GM06990 (cell line): ENCODE data around the gene HIP1.

Source experiments
- DNase-seq: peaks from one replicate; pipeline ENCODE4 v3.0.0-alpha.2; 2011; ENCODE audit not compliant: insufficient read length; ENCODE audit errors: extremely low read depth
- H3K27me3 ChIP-seq: replicated peaks from 2 replicates; pipeline ENCODE4 v1.6.0; 2011; ENCODE audit warnings: low read length; ENCODE audit not compliant: control insufficient read depth, insufficient read depth
- H3K36me3 ChIP-seq: 2 replicates; pipeline ENCODE4 v1.5.1; 2011; ENCODE audit warnings: low read length; ENCODE audit not compliant: control insufficient read depth, insufficient read depth
- H3K4me3 ChIP-seq: replicated peaks from 2 replicates; pipeline ENCODE4 v1.5.1; 2011; ENCODE audit warnings: low read depth, mild to moderate bottlenecking, control low read depth, low read length
- TF ChIP-seq, protein P1 (sequence below): IDR thresholded peaks from 2 replicates; pipeline ENCODE4 v1.5.1; 2011; ENCODE audit warnings: low read length, control low read depth, mild to moderate bottlenecking, inconsistent platforms; ENCODE audit not compliant: insufficient read depth, poor library complexity, severe bottlenecking

The HIP1 gene

DNA sequence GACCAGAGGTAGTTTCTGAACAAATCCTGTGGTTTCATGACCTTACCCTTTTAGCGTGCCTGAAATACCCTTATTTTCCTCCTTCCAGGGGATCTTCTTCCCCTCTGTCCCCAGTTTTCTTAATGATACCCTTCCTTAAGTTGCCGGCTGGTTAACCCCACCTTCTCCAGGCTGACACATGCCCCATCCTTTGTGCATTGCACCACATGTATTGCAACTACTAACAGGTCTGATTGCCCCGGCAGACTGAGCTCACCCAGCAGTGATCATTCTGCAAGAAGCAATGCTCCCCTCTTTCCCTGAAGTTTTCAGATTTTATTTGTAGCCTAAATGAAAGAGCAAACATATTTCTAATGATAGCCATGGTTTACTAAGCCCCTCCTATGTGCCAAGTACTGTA lies 108.2 kb downstream of the HIP1 start:
- Histone ChIP-seq H3K4me3 (no peak overlapping the region), H3K27me3 (no peaks in the 10 kb centered on the region), H3K36me3 (no peaks in the 10 kb centered on the region)
- DNase-seq: no peak
- TF ChIP-seq, protein P1, sequence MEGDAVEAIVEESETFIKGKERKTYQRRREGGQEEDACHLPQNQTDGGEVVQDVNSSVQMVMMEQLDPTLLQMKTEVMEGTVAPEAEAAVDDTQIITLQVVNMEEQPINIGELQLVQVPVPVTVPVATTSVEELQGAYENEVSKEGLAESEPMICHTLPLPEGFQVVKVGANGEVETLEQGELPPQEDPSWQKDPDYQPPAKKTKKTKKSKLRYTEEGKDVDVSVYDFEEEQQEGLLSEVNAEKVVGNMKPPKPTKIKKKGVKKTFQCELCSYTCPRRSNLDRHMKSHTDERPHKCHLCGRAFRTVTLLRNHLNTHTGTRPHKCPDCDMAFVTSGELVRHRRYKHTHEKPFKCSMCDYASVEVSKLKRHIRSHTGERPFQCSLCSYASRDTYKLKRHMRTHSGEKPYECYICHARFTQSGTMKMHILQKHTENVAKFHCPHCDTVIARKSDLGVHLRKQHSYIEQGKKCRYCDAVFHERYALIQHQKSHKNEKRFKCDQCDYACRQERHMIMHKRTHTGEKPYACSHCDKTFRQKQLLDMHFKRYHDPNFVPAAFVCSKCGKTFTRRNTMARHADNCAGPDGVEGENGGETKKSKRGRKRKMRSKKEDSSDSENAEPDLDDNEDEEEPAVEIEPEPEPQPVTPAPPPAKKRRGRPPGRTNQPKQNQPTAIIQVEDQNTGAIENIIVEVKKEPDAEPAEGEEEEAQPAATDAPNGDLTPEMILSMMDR: no peak

DNA sequence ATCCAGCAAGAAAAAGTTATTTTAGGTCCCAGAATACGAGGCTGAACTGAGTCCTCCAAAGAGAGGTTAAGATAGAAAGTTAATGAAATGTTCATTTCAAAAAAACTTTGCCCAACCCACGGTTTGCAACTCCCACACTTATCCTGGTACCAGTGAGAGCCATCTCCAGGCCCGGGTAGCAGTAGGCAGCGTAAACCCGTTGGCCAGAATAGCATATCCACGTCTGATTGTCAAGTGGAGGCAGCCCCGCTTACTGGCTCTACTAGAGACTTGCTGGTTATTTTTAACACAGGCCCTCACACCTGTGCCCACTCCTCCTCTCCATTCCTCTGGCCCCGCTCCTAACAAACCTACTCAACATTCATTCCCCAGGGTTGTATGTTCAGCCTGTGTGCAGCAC lies 109.7 kb downstream of the HIP1 start:
- TF ChIP-seq, protein P1: no peak
- Histone ChIP-seq H3K36me3 (no peaks in the 10 kb centered on the region), H3K4me3 (no peak overlapping the region), H3K27me3 (no peaks in the 10 kb centered on the region)
- DNase-seq: no peak

DNA sequence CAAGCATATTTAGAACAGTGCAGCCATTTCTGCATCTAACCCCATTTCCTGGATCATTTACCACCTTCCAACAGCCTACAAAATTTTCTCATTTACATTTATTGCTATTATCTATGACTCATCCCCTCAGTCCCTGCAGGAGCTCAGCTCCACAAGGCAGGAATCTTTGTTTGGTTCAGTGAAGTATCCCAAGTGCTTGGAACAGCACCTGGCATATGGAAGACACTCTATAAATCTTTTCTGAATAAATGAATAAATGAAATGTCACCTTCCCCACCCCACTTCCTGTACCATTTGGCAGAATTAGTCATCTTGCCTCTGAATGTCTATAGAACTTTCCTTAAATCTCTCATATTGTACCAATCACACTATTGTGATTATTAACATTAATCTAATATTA lies 110.7 kb downstream of the HIP1 start:
- Histone ChIP-seq H3K36me3 (no peaks in the 10 kb centered on the region), H3K4me3 (no peak overlapping the region), H3K27me3 (no peaks in the 10 kb centered on the region)
- no peak for DNase-seq
- TF ChIP-seq, protein P1: no peak

DNA sequence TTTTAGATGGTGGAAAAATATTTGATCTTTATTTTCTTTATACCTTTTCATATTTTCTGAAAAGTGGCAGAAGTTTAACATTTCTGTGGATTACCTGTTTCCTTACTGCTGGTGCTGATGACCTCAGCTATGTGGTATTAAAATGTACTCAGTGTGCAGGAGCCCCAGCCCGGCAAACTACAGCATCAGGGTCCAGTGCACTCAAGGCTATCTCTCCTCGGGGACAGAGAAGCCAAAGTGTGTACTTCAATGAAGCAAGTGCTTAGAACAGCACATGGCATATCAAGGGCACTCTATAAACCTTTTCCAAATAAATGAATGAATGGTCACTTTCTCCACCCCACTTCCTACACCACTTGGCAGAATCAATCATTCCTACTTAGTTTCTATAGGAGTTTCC lies 111.8 kb downstream of the HIP1 start:
- no peaks in the 10 kb centered on the region for H3K36me3 ChIP-seq

DNA sequence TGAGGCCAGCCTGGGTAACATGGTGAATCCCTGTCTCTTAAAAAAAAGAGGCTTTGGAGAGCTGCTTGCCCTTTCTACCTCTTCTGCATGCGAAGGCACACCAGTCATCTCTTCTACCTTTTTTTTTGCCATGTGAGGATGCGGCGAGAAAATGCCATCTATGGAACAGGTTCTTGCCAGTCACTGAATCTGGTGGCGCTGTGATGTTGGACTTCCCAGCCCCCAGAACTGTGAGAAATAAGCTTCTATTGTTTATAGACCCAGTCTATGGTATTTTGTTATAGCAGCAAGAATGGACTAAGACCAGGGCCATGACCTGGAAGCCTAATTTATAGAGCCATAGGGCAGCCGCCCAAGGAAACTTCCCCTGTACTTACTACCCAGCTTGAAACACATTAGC lies 112.9 kb downstream of the HIP1 start:
- DNase-seq: no peak
- no peaks in the 10 kb centered on the region for H3K27me3 ChIP-seq
- H3K36me3 ChIP-seq: no peaks in the 10 kb centered on the region
- no peak overlapping the region for H3K4me3 ChIP-seq
- TF ChIP-seq, protein P1: no peak

More for the DNA sequence above, 111.8 kb downstream of the HIP1 start:
- Histone ChIP-seq H3K27me3 (no peaks in the 10 kb centered on the region), H3K4me3 (no peak overlapping the region)
- TF ChIP-seq, protein P1: no peak
- no peak for DNase-seq

DNA sequence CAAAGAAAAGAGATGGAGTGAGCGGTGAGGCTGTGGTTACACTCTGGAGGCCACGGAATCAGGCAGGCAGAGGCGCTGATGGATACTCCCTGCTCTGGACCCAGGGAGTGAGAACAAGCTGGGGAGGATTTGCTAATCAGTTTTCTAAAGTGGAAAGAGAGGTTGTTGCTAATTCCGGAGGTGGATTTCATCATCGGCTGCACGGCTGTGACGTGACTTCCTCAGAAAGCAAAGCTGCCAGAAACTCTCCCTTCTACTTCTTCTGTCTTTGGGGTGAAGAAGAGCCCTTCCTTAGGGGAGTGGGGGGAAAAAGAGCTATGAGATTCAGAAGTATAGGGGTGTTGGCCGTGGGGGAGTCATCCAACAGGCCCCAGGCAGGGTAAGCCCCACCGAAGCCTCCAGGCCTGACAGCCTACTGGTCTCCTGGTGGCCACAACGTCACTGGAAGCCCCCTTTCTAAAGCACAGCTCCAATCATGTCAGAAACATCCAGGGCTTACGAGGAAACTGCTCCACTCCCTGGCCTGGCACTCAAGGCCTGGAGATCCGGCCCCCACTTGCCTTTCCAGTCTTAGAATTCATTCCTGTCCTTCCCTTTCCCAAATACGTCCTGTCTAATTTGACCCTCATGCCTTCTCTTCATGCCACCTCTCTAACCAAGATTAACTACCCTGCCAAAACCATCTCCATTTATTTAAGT lies 114.5 kb downstream of the HIP1 start:
- no peaks in the 10 kb centered on the region for H3K27me3 ChIP-seq
- H3K36me3 ChIP-seq: no peaks in the 10 kb centered on the region
- DNase-seq: no peak
- TF ChIP-seq, protein P1: no peak
- no peak overlapping the region for H3K4me3 ChIP-seq
